Astrocyte of the spinal cord (primary cell): Measurements from ENCODE around the gene ZPBP.
"Not testable (repeated sequence)": the region's sequence is repeated elsewhere in the genome, so short reads cannot be mapped to it uniquely, and the experiment has no call there.

Experiments used
- DNase-seq: peaks from one replicate; pipeline ENCODE4 v3.0.0; 2011; ENCODE audit warnings: low read depth, low spot score
- H3K4me3 ChIP-seq: 2 replicates; pipeline ENCODE4 v1.5.1; 2011; ENCODE audit warnings: low read depth, mild to moderate bottlenecking, low read length, moderate library complexity
- CTCF ChIP-seq: IDR thresholded peaks from 2 replicates; pipeline ENCODE4 v1.5.1; 2012; ENCODE audit warnings: low read depth, mild to moderate bottlenecking, low read length, inconsistent platforms
- in situ Hi-C: cut with HindIII; loops from 2 replicates; pipeline ENCODE4 v1.10.0; 2017; ENCODE audit warnings: low sequenced_read_pairs

Gene ZPBP

GRCh38 chr7:50062951-50063350 is 30.1 kb downstream of the ZPBP start:
- no peak for DNase-seq
- H3K4me3 ChIP-seq = no peak overlapping the region
- in situ Hi-C loops = no loop called here
- TF ChIP-seq CTCF = no peak

DNA sequence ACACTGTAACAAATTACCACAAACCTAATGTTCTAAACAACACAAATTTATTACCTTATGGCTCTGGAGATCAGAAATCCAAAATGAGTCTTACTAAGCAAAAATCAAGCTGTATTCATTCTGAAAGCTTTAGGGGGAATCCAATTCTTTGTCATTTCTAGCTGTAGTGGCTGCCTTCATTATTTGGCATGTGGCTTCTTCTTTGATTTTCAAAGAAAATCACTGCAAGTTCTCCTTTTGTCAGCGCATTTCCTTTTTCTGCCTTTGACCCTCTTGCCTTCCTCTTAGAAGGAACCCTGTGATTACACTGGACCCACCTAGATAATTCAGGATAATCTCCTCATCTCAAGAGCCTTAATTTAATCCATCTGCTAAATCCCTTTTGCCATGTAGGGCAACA is 36.9 kb downstream of the ZPBP start:
- no peak for TF ChIP-seq CTCF
- no peak overlapping the region for H3K4me3 ChIP-seq
- DNase-seq = no peak
- in situ Hi-C loops = no loop called here

DNA sequence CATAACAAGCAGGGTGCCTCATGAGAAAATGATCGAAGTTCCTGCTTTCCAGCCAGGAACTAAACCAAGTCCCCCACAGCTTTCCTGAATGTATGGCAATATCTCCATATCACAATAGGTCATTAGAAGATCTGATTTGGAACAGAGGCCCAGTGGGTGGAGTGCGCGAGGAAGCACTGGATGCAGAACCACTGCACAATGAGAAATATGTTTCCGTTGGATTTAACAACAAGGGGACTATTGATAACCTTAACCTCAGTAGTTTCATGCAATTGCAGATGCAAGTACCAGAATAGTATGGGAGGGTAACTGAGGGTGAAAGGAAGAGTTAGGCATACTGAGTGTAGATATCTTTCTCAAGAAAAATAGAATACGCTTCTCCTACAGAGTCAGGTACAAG is 45.3 kb downstream of the ZPBP start:
- in situ Hi-C loops = no loop called here
- H3K4me3 ChIP-seq = no peak overlapping the region
- no peak for DNase-seq
- no peak for TF ChIP-seq CTCF

- in situ Hi-C loops, DNase-seq, H3K4me3 ChIP-seq: not testable (repeated sequence)
Observed at GRCh38 chr7:50041165-50041564, 51.9 kb downstream of the ZPBP start.

- DNase-seq = no peak
- no peak overlapping the region for H3K4me3 ChIP-seq
- in situ Hi-C loops = no loop called here
- no peak for TF ChIP-seq CTCF
Observed at GRCh38 chr7:50037086-50037485, 56.0 kb downstream of the ZPBP start.

- in situ Hi-C loops = no loop called here
- no peak for TF ChIP-seq CTCF
- no peak overlapping the region for H3K4me3 ChIP-seq
- DNase-seq = no peak
Observed at GRCh38 chr7:50022991-50023390, 70.1 kb downstream of the ZPBP start.

- no peak for TF ChIP-seq CTCF
- in situ Hi-C loops = no loop called here
- H3K4me3 ChIP-seq = no peak overlapping the region
- DNase-seq = no peak
Observed at GRCh38 chr7:50022451-50022850, 70.6 kb downstream of the ZPBP start.
